SK-N-MC (cell line): ENCODE measurements around the gene MIEF1.

ENCODE experiments used
- EZH2 ChIP-seq: fragments of 200-600 bp; sonication (generic); IDR thresholded peaks from one replicate; pipeline ENCODE4 v1.6.1; 2017; ENCODE audit warnings: antibody characterized with exemption
- FOXP2 ChIP-seq: optimal IDR thresholded peaks from 2 replicates; pipeline ENCODE3; 2011; ENCODE audit warnings: mild to moderate bottlenecking, moderate library complexity; ENCODE audit not compliant: insufficient read depth; ENCODE audit errors: extremely low read length, control extremely low read depth
- POLR2AphosphoS5 ChIP-seq: IDR thresholded peaks from 2 replicates; pipeline ENCODE4 v1.6.1; 2012; ENCODE audit warnings: mild to moderate bottlenecking, low read depth, low read length, borderline replicate concordance

GRCh38 chr22:39534092-39534506 is 32.0 kb downstream of the MIEF1 start:
- TF ChIP-seq POLR2AphosphoS5 (no peak), EZH2 (no peak), FOXP2 (no peak)
